ENCODE results near the gene FIGLA.

The FIGLA gene

DNA sequence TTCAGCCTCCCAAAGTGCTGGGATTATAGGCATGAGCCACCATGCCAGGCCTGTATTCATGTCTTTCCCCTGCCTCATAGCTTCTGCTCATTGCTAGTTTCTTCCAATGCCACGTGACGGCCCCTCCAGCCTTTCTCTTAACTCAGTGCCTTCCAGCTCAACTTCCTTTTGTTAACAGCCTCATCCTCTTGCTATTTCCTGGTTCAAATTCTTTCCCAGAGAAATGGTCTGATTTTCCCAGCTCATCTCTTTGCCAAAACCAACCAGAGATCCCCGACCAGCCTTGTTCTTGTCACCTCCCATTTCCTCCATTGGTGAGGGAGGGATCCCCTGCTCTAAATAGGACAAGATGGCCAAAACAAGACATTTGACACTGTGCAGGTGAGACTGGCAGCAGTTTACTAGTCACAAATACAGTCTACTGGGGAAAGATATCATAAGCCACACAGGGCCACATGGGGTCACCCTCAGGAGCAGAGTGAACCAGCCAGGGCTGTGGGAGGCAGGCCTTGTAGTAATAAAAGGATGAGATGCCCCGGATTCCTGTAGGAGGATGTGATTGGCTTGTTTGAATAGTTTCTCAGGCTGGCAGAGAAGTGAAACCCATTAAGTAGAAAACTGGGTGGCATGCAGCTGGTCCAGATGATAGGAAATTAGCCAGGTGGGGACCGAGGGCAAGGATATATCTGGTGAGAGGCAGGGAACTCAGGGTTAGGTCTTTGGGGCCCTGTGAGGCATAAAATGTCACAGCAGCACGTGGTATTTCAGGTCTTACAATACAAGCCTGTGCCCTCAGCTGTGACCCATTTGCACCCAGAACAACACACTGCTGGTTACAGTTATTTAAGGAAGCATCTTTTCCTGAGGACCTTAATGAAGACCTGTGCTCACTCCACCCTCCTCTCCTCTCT, 38.7 kb upstream of the FIGLA start:
- no peaks in the 10 kb centered on the region for H3K4me1 ChIP-seq (ENCODE audit: control insufficient read depth, insufficient read depth, low read length)
- H3K27me3 ChIP-seq (ENCODE audit: control insufficient read depth, insufficient read depth, low read length, poor library complexity, severe bottlenecking) = no peaks in the 10 kb centered on the region
- no peak overlapping the region for H3K27ac ChIP-seq (ENCODE audit: insufficient read depth, low read depth, low read length, poor library complexity, severe bottlenecking)
- 87 to 91% methylated on average over 6 of the region's 6 CpGs for WGBS, 2 experiments
- no peaks in the 10 kb centered on the region for H3K36me3 ChIP-seq (ENCODE audit: control insufficient read depth, insufficient read depth, low read length)
- no peaks in the 10 kb centered on the region for H3K9me3 ChIP-seq (ENCODE audit: control insufficient read depth, low read length)
- H3K4me3 ChIP-seq (ENCODE audit: insufficient read depth, low read depth, low read length) = no peak overlapping the region

DNA sequence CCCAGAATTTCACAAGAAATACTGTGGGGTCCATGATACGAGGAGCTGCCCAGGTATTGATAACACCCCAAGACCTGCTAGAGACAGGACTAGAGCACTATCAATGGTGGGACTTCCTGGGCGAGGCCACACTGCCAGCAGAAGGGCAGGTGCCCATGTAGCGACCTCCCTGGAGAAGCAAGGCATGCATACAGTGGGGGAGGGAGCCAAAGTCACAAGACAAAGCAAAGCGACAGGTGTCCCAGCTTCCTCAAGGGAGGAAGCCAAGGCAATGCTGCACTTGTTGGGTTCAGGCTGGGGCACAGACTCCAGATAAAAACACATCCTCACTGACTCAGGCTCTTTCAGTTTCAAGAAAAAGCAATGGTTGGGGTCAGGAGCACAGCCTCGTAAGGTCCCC, 37.7 kb upstream of the FIGLA start:
- H3K27me3 ChIP-seq (ENCODE audit: control insufficient read depth, insufficient read depth, low read length, poor library complexity, severe bottlenecking) = no peaks in the 10 kb centered on the region
- no peak overlapping the region for H3K4me3 ChIP-seq (ENCODE audit: insufficient read depth, low read depth, low read length)
- no peak overlapping the region for H3K27ac ChIP-seq (ENCODE audit: insufficient read depth, low read depth, low read length, poor library complexity, severe bottlenecking)
- H3K36me3 ChIP-seq (ENCODE audit: control insufficient read depth, insufficient read depth, low read length) = no peaks in the 10 kb centered on the region
- no peaks in the 10 kb centered on the region for H3K4me1 ChIP-seq (ENCODE audit: control insufficient read depth, insufficient read depth, low read length)
- no peaks in the 10 kb centered on the region for H3K9me3 ChIP-seq (ENCODE audit: control insufficient read depth, low read length)
- WGBS, 2 experiments = 77 to 79% methylated on average over 5 of the region's 5 CpGs

DNA sequence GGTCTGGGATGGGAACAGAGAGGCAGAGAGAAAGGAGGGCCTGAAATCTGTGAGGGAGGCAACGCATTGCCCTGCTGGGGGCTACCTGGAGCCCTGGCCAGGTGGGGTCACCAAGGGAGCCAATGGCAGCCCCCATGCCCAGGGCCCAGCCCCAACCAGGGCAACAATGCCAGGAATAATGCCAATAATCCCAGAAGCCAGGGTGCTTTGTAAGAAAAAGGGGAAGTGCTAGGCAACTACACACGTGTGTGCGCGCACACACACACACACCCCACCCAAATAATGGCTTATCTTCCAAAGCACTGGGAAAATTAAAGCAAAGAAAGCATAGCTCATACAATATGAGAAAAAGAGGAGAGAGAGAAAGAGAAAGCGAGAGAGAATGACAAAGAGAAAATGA, 36.9 kb upstream of the FIGLA start:
- Histone ChIP-seq H3K27ac (ENCODE audit: insufficient read depth, low read depth, low read length, poor library complexity, severe bottlenecking) (no peak overlapping the region), H3K27me3 (ENCODE audit: control insufficient read depth, insufficient read depth, low read length, poor library complexity, severe bottlenecking) (no peaks in the 10 kb centered on the region), H3K4me1 (ENCODE audit: control insufficient read depth, insufficient read depth, low read length) (no peaks in the 10 kb centered on the region), H3K9me3 (ENCODE audit: control insufficient read depth, low read length) (no peaks in the 10 kb centered on the region), H3K36me3 (ENCODE audit: control insufficient read depth, insufficient read depth, low read length) (no peaks in the 10 kb centered on the region), H3K4me3 (ENCODE audit: insufficient read depth, low read depth, low read length) (no peak overlapping the region)
- WGBS, 2 experiments = 83 to 95% methylated on average over 2 of the region's 5 CpGs

DNA sequence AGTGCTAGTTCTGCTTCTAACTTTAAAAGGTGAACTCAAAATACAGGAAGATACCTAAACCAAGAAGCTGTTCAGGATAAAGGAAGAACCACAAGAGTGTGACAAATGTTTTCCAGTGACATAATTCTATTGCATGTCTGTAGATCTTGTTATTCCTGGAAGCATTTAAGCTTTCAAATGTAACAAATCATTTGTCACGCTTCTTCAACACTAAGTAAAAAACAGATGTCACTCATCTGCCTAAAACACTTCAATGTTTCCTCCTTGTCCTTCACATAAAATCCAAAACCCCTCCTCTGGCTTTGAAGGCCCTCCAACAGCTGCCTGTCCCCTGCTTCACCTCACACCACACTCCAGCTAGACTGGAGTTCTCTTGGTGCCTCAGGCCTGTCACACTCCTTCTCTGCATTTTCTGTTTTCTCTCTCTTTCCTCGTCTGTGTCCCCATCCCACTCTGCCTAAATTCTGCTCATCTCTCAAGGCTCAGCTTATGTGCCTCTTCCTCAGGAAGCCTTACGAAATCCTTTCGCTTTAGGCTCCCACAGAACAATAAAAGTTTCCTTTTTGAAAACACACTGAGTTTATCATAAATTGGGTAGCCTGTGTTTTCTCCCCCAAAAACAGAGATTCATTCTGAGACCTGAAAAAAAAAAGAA, 36.4 kb upstream of the FIGLA start:
- Histone ChIP-seq H3K27ac (ENCODE audit: insufficient read depth, low read depth, low read length, poor library complexity, severe bottlenecking) (no peak overlapping the region), H3K27me3 (ENCODE audit: control insufficient read depth, insufficient read depth, low read length, poor library complexity, severe bottlenecking) (no peaks in the 10 kb centered on the region), H3K4me1 (ENCODE audit: control insufficient read depth, insufficient read depth, low read length) (no peaks in the 10 kb centered on the region), H3K36me3 (ENCODE audit: control insufficient read depth, insufficient read depth, low read length) (no peaks in the 10 kb centered on the region), H3K9me3 (ENCODE audit: control insufficient read depth, low read length) (no peaks in the 10 kb centered on the region), H3K4me3 (ENCODE audit: insufficient read depth, low read depth, low read length) (no peak overlapping the region)
- WGBS, 2 experiments = 90 to 94% methylated on average over 4 of the region's 4 CpGs

DNA sequence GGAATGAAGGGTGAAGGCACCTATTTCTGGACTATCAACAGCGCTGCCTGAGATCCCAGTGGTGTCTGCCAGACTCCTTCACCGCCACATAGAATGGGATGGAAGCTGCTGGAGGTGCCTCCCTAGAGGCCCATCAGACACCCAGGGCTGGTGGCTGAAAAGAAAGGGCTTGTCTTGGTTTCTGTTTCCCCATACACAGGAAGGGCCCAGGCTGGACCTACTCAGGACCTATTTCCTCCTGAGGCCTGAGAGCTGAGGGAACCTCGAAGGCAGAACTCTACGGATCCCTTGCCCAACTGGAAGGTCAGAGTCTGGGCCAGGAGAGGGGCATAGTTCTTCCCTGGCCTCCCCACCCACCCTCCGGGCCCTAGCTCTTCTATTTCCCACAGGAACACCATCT, 32.8 kb upstream of the FIGLA start:
- no peaks in the 10 kb centered on the region for H3K27me3 ChIP-seq (ENCODE audit: control insufficient read depth, insufficient read depth, low read length, poor library complexity, severe bottlenecking)
- 73 to 74% methylated on average over 5 of the region's 5 CpGs for WGBS, 2 experiments
- no peaks in the 10 kb centered on the region for H3K9me3 ChIP-seq (ENCODE audit: control insufficient read depth, low read length)
- H3K4me3 ChIP-seq (ENCODE audit: insufficient read depth, low read depth, low read length) = no peak overlapping the region
- H3K36me3 ChIP-seq (ENCODE audit: control insufficient read depth, insufficient read depth, low read length) = no peaks in the 10 kb centered on the region
- H3K4me1 ChIP-seq (ENCODE audit: control insufficient read depth, insufficient read depth, low read length) = no peaks in the 10 kb centered on the region
- no peak overlapping the region for H3K27ac ChIP-seq (ENCODE audit: insufficient read depth, low read depth, low read length, poor library complexity, severe bottlenecking)

DNA sequence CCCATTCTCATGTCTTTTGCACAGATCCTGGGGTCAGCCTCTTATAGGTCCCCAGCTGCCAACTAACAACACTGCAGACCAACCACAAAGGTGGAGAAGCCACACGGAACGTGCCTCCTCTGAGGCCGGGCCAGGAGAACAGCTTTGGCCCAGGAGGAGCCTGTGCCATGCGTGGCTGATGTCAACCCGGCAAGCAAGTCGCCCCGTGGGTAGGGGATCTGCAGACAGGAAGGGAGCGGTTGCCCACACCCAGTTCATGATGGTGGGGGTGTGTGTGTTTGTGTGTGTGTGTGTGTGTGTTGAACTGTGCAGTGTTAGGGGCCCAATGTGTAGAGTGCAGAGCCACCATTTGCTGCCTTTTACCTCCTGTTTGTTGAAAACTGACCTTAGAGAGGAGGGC, 32.4 kb upstream of the FIGLA start:
- Histone ChIP-seq H3K9me3 (ENCODE audit: control insufficient read depth, low read length) (no peaks in the 10 kb centered on the region), H3K27ac (ENCODE audit: insufficient read depth, low read depth, low read length, poor library complexity, severe bottlenecking) (no peak overlapping the region), H3K36me3 (ENCODE audit: control insufficient read depth, insufficient read depth, low read length) (no peaks in the 10 kb centered on the region), H3K4me1 (ENCODE audit: control insufficient read depth, insufficient read depth, low read length) (no peaks in the 10 kb centered on the region), H3K4me3 (ENCODE audit: insufficient read depth, low read depth, low read length) (no peak overlapping the region), H3K27me3 (ENCODE audit: control insufficient read depth, insufficient read depth, low read length, poor library complexity, severe bottlenecking) (no peaks in the 10 kb centered on the region)
- 50 to 54% methylated on average over 8 of the region's 8 CpGs for WGBS, 2 experiments

DNA sequence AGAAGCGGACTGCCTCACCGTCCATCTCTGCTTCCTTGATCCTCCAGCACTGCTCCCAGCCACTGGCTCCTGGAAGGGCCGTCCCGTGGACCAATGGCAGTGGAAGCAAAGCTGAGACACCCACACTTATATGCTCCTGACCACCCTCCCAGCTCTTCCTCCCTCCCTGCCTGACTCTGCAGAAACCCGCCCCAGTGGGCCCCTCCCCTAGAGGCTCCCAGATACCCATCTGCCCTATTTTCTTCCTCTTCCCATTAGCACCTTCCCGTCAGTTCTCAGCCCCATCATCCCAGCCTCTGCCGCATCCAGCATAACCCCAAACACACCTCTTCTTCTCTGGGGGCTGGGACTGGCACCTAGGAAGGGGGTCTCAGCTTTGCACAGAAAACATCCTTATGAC, 30.1 kb upstream of the FIGLA start, which contains the start of gene CLEC4F:
TSS of gene CLEC4F (minus strand) at position 101 of the 400 bp plus-strand sequence. CDS start at position 25, 76 bp downstream.
- Histone ChIP-seq H3K4me3 (ENCODE audit: insufficient read depth, low read depth, low read length) (no peak within 1 kb of the TSS), H3K36me3 (ENCODE audit: control insufficient read depth, insufficient read depth, low read length) (no peaks in the 10 kb centered on the region), H3K27me3 (ENCODE audit: control insufficient read depth, insufficient read depth, low read length, poor library complexity, severe bottlenecking) (no peaks in the 10 kb centered on the region), H3K4me1 (ENCODE audit: control insufficient read depth, insufficient read depth, low read length) (no peaks in the 10 kb centered on the region), H3K9me3 (ENCODE audit: control insufficient read depth, low read length) (no peaks in the 10 kb centered on the region), H3K27ac (ENCODE audit: insufficient read depth, low read depth, low read length, poor library complexity, severe bottlenecking) (no peak within 1 kb of the TSS)
- WGBS, 2 experiments = 89 to 94% methylated on average over 7 of the region's 7 CpGs

DNA sequence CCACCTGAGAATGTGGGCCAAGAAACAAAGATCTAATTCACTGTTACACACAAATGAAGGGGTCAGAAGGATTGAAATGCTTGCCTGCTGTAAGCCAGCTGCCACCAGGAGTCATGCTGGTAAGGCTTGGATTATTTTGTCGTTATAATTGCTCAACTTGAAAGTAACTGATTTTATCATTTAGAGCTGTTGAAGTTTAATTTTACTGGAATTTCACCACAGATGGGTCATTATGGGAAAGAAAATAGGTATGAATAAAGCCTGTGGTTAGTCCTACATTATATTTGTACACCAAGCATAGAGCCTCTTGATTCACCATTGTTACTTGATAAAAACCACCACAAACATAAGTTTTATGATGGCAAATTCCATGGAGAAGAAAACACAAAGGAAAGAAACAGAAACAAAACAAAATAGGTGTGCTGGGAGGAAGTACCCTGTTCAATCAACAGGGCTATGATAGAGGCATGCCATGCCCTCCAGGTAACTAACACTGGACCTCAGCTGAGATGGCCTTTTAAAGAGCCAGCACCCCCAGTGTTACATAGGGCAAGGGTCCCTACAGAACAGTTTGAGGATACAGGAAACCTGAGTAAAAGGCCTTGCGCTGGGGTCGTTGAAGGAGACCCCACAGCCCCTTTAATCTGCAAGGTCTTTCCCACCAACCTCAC, 27.0 kb upstream of the FIGLA start:
- Histone ChIP-seq H3K36me3 (ENCODE audit: control insufficient read depth, insufficient read depth, low read length) (no peaks in the 10 kb centered on the region), H3K4me1 (ENCODE audit: control insufficient read depth, insufficient read depth, low read length) (no peaks in the 10 kb centered on the region), H3K27me3 (ENCODE audit: control insufficient read depth, insufficient read depth, low read length, poor library complexity, severe bottlenecking) (no peaks in the 10 kb centered on the region), H3K27ac (ENCODE audit: insufficient read depth, low read depth, low read length, poor library complexity, severe bottlenecking) (no peak overlapping the region), H3K4me3 (ENCODE audit: insufficient read depth, low read depth, low read length) (no peak overlapping the region), H3K9me3 (ENCODE audit: control insufficient read depth, low read length) (no peaks in the 10 kb centered on the region)
- 89 to 95% methylated on average over 3 of the region's 3 CpGs for WGBS, 2 experiments

DNA sequence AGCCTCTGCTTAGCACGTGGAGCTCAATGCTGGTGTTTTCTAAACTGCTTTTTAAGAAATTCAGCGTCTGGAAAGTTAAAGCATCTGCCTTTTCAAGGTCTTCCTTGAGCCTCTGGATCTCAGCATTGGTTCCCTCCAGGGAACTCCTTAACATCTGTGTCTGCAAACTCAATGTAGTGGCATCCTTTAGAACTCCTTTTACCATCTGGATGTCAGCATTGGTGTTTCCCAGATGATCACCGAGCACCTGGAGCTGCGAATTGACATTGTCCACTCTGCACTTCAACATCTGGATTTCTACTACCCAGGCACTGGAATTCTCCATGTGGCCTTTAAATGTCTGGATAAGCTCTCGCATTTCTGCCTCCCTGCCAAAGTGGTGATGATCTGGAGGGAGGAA, 26.3 kb upstream of the FIGLA start:
- Histone ChIP-seq H3K4me3 (ENCODE audit: insufficient read depth, low read depth, low read length) (no peak overlapping the region), H3K36me3 (ENCODE audit: control insufficient read depth, insufficient read depth, low read length) (no peaks in the 10 kb centered on the region), H3K27me3 (ENCODE audit: control insufficient read depth, insufficient read depth, low read length, poor library complexity, severe bottlenecking) (no peaks in the 10 kb centered on the region), H3K9me3 (ENCODE audit: control insufficient read depth, low read length) (no peaks in the 10 kb centered on the region), H3K4me1 (ENCODE audit: control insufficient read depth, insufficient read depth, low read length) (no peaks in the 10 kb centered on the region), H3K27ac (ENCODE audit: insufficient read depth, low read depth, low read length, poor library complexity, severe bottlenecking) (no peak overlapping the region)
- 92 to 94% methylated on average over 5 of the region's 5 CpGs for WGBS, 2 experiments

All from ectodermal cell (in vitro differentiated cells).